GM12873 (cell line): ENCODE results near the gene PDZD2.
A peak's percentile ranks its signal among the peaks of the same experiment; 100 is the strongest.

ENCODE experiments used
- TF ChIP-seq, protein P1 (sequence below): IDR thresholded peaks from 2 replicates; pipeline ENCODE4 v1.5.1; 2012; ENCODE audit warnings: low read depth, mild to moderate bottlenecking, moderate library complexity, low read length, control low read depth; ENCODE audit not compliant: insufficient read depth; ENCODE audit errors: missing control alignments

PDZD2 gene

GRCh38 chr5:31638748-31639418, at the start of gene PDZD2:
Gene PDZD2 (plus strand): TSS chr5:31639131.
- TF ChIP-seq, protein P1, sequence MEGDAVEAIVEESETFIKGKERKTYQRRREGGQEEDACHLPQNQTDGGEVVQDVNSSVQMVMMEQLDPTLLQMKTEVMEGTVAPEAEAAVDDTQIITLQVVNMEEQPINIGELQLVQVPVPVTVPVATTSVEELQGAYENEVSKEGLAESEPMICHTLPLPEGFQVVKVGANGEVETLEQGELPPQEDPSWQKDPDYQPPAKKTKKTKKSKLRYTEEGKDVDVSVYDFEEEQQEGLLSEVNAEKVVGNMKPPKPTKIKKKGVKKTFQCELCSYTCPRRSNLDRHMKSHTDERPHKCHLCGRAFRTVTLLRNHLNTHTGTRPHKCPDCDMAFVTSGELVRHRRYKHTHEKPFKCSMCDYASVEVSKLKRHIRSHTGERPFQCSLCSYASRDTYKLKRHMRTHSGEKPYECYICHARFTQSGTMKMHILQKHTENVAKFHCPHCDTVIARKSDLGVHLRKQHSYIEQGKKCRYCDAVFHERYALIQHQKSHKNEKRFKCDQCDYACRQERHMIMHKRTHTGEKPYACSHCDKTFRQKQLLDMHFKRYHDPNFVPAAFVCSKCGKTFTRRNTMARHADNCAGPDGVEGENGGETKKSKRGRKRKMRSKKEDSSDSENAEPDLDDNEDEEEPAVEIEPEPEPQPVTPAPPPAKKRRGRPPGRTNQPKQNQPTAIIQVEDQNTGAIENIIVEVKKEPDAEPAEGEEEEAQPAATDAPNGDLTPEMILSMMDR: peak; percentile 57

DNA sequence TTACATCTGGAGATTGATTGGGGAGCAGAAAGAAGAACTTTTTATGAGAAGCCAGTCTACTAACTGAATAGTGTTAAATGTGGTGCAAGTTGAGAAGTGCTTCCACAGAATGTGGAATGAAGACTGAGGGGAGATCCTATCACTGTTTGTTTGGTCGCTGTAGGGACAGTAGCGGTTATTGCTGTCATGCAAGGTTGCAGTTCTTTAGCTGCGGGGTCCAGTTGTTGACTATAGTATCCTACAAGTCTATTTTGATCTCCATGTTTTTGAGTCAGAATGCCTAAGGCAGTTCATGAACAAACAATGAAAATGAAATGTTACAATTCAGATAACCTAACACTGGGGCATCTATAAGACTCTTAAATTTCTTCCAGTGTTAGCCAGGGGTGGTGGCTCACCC, 45.3 kb upstream of the PDZD2 start:
- TF ChIP-seq, protein P1: no peak

GRCh38 chr5:31596354-31596753, 42.6 kb upstream of the PDZD2 start:
- TF ChIP-seq, protein P1: no peak

GRCh38 chr5:31598640-31599611, 40.0 kb upstream of the PDZD2 start:
- TF ChIP-seq, protein P1: no peak

- TF ChIP-seq, protein P1: no peak
Measured at GRCh38 chr5:31604240-31604639, 34.7 kb upstream of the PDZD2 start.

GRCh38 chr5:31604644-31605043, 34.3 kb upstream of the PDZD2 start:
- TF ChIP-seq, protein P1: no peak

- TF ChIP-seq, protein P1: no peak
Measured at GRCh38 chr5:31605920-31606319, 33.0 kb upstream of the PDZD2 start.
